Keratinocyte (primary cell): ENCODE measurements around the gene JAK1. TPM values are rescaled to one million over a fixed set of nuclear protein-coding genes. Genes with fewer than 3 reads are reported as not detected.

Experiments
- DNase-seq: peaks from one replicate; pipeline ENCODE4 v3.0.0-alpha.2; 2011; ENCODE audit warnings: low read depth, missing footprints, low spot score
- FAIRE-seq: peaks from 2 replicates; lab custom pipeline; 2011; peaks lifted over from hg19 to GRCh38; lab: Jason Lieb, UNC
- H2AFZ ChIP-seq: 2 replicates; pipeline ENCODE4 v1.6.0; 2012; ENCODE audit warnings: low read length, control low read depth, inconsistent platforms; ENCODE audit not compliant: control insufficient read depth
- H3K27ac ChIP-seq: 2 replicates; pipeline ENCODE4 v1.5.1; 2011; ENCODE audit warnings: low read length; ENCODE audit not compliant: control insufficient read depth, insufficient read depth
- H3K27me3 ChIP-seq: 3 replicates; pipeline ENCODE4 v1.6.0; 2011; ENCODE audit warnings: low read length; ENCODE audit not compliant: control insufficient read depth, insufficient read depth; ENCODE audit errors: extremely low read depth
- H3K36me3 ChIP-seq, 2 experiments: 2 replicates in 1 of 2; 3 replicates in 1 of 2; pipeline ENCODE4 v1.5.1; 2011; ENCODE audit warnings: low read length in 2 of 2, mild to moderate bottlenecking in 1 of 2; ENCODE audit not compliant: control insufficient read depth in 2 of 2, insufficient read depth in 2 of 2; ENCODE audit errors: extremely low read depth in 1 of 2
- H3K4me1 ChIP-seq: 3 replicates; pipeline ENCODE4 v1.5.1; 2011; ENCODE audit warnings: low read length; ENCODE audit not compliant: control insufficient read depth, insufficient read depth; ENCODE audit errors: extremely low read depth
- H3K4me2 ChIP-seq: 3 replicates; pipeline ENCODE4 v1.6.0; 2011; ENCODE audit warnings: low read depth, low read length; ENCODE audit not compliant: control insufficient read depth, insufficient read depth; ENCODE audit errors: extremely low read depth
- H3K4me3 ChIP-seq, 3 experiments: fragments of 200-600 bp in 1 of 3; sonication (generic) in 1 of 3; 2 replicates in 2 of 3; 3 replicates in 1 of 3; pipeline ENCODE4 v1.5.1; 2011 to 2016; ENCODE audit warnings: low read length in 3 of 3, mild to moderate bottlenecking in 3 of 3, control low read depth in 2 of 3, inconsistent platforms in 1 of 3, low read depth in 1 of 3, mixed read lengths in 1 of 3, mixed run types in 1 of 3, moderate library complexity in 1 of 3; ENCODE audit not compliant: control insufficient read depth in 2 of 3, insufficient read depth in 2 of 3; ENCODE audit errors: extremely low read depth in 1 of 3
- H3K79me2 ChIP-seq: 2 replicates; pipeline ENCODE4 v1.6.0; 2012; ENCODE audit warnings: low read length; ENCODE audit not compliant: control insufficient read depth, insufficient read depth
- H3K9ac ChIP-seq: 3 replicates; pipeline ENCODE4 v1.6.0; 2011; ENCODE audit warnings: low read length; ENCODE audit not compliant: control insufficient read depth, insufficient read depth; ENCODE audit errors: extremely low read depth
- H3K9me1 ChIP-seq: 3 replicates; pipeline ENCODE4 v1.6.0; 2011; ENCODE audit warnings: low read length; ENCODE audit not compliant: control insufficient read depth, insufficient read depth; ENCODE audit errors: extremely low read depth
- H3K9me3 ChIP-seq: 2 replicates; pipeline ENCODE4 v1.5.1; 2012; ENCODE audit warnings: low read depth, low read length; ENCODE audit not compliant: control insufficient read depth
- H4K20me1 ChIP-seq: 3 replicates; pipeline ENCODE4 v1.6.0; 2011; ENCODE audit warnings: low read length; ENCODE audit not compliant: control insufficient read depth, insufficient read depth; ENCODE audit errors: extremely low read depth
- CTCF ChIP-seq, 3 experiments: IDR thresholded peaks in 1 of 3; conservative IDR thresholded peaks in 1 of 3; optimal IDR thresholded peaks in 1 of 3; 2 replicates in 2 of 3; 3 replicates in 1 of 3; pipeline versions ENCODE3 to v1.5.1; 2011; ENCODE audit warnings: low read length in 3 of 3, mild to moderate bottlenecking in 3 of 3, moderate library complexity in 2 of 3, control low read depth in 1 of 3, inconsistent platforms in 1 of 3; ENCODE audit not compliant: insufficient read depth in 2 of 3; ENCODE audit errors: extremely low read depth in 1 of 3
- EZH2 ChIP-seq: IDR thresholded peaks from one replicate; pipeline ENCODE4 v1.6.1; 2012; ENCODE audit warnings: inconsistent platforms, mild to moderate bottlenecking, low read length, moderate library complexity
- dilution Hi-C: fragments of 300-500 bp; cut with MboI; formaldehyde crosslinking; loops from one replicate; pipeline ENCODE4 v1.7.0; 2020; ENCODE audit warnings: low sequenced_read_pairs; ENCODE audit not compliant: extremely low pct_ligation_motif_present
- polyA plus RNA-seq, 5 experiments: library from polyadenylated mRNA; depleted of rRNA in 3 of 5; stranded (reverse) in 3 of 5; stranded (forward) in 1 of 5; unstranded in 1 of 5; fragments of >200 nt; gene quantifications; 1 replicate in 1 of 5; 2 replicates in 3 of 5; 3 replicates in 1 of 5; pipeline versions ENCODE4 v1.2.1 to v1.2.3, GENCODE V29; 2011 to 2012; ENCODE audit warnings: missing spikeins in 2 of 5, low read depth in 1 of 5, low replicate concordance in 1 of 5

JAK1 gene
- polyA plus RNA-seq, 1 donor (not counting 4 experiments of a cell fraction or from before 2014, with no cell fraction given), result 50.9 TPM

DNA sequence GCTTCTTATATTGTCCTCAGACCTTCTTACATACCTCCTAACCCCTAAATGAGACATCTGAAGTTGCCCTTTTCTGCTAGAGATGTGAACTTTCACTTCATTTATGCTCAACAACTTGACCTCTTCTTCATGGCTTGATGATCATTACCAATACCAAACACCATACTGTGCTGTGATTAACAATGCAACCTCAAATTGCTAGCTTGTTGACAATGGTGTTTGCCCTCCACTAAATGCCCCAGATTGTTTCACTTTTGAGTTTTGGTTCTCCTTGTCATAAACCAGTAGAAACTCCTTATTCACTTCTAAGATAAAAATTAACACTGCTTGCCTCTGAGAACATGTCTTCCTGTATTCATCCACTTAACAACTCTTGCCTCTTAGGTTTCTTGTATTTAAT lies 5.6 kb downstream of the JAK1 start:
- peaks cover 35% of the 10 kb centered on the region for H3K4me1 ChIP-seq
- FAIRE-seq, result no peak

DNA sequence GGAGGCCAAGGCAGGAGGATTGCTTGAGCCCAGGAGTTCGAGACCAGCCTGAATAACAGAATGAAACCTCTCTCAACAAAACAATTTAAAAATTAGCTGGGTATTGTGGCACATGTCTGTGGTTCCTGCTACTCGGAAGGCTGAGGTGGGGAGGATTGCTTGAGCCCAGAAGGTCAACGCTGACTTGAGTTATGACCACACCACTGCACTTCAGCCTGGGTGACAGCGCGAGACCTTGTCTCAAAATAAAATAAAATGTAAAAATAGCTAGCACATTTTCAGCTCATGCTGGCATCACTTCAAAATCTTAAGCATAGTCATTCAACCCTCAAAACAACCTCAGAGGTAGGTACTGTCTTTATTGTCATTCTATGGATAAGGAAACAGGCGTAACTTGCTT lies 6.4 kb downstream of the JAK1 start:
- H3K4me1 ChIP-seq, result peaks cover 31% of the 10 kb centered on the region
- no peak overlapping the region for H3K27ac ChIP-seq
- no peak overlapping the region for H3K9ac ChIP-seq
- no peaks in the 10 kb centered on the region for H4K20me1 ChIP-seq
- FAIRE-seq (no peak), DNase-seq (no peak)
- no peak overlapping the region for H3K4me3 ChIP-seq
- no peaks in the 10 kb centered on the region for H3K9me3 ChIP-seq
- H3K79me2 ChIP-seq, result peaks cover 70% of the 10 kb centered on the region
- no peaks in the 10 kb centered on the region for H3K36me3 ChIP-seq
- no peak for TF ChIP-seq CTCF (optimal IDR thresholded peaks at IDR 0.05 in 1 of 3, IDR thresholded peaks at IDR 0.05 in 1 of 3, conservative IDR thresholded peaks at IDR 0.05 in 1 of 3; ENCODE audit: extremely low read depth in 1 of 3, insufficient read depth in 2 of 3, low read length in 3 of 3)
- TF ChIP-seq EZH2, result no peak
- H2AFZ ChIP-seq, result no peak overlapping the region
- H3K27me3 ChIP-seq, result no peaks in the 10 kb centered on the region
- dilution Hi-C loops, result no loop called here
- H3K4me2 ChIP-seq, result no peak overlapping the region
- H3K9me1 ChIP-seq, result no peaks in the 10 kb centered on the region

More for the DNA sequence above, 5.6 kb downstream of the JAK1 start:
- dilution Hi-C loops, result no loop called here
- H3K4me2 ChIP-seq, result no peak overlapping the region
- no peak overlapping the region for H3K9ac ChIP-seq
- no peaks in the 10 kb centered on the region for H3K27me3 ChIP-seq
- peaks cover 74% of the 10 kb centered on the region for H3K79me2 ChIP-seq
- H3K27ac ChIP-seq, result no peak overlapping the region
- H3K9me1 ChIP-seq, result no peaks in the 10 kb centered on the region
- H2AFZ ChIP-seq, result no peak overlapping the region
- H3K9me3 ChIP-seq, result no peaks in the 10 kb centered on the region
- TF ChIP-seq EZH2 (no peak), CTCF (optimal IDR thresholded peaks at IDR 0.05 in 1 of 3, IDR thresholded peaks at IDR 0.05 in 1 of 3, conservative IDR thresholded peaks at IDR 0.05 in 1 of 3; ENCODE audit: extremely low read depth in 1 of 3, insufficient read depth in 2 of 3, low read length in 3 of 3) (no peak)
- H3K36me3 ChIP-seq, result no peaks in the 10 kb centered on the region
- no peak for DNase-seq
- H4K20me1 ChIP-seq, result no peaks in the 10 kb centered on the region
- no peak overlapping the region for H3K4me3 ChIP-seq
